H1 (cell line): ENCODE measurements around the gene LRP3. TPM values are rescaled to one million over a fixed set of nuclear protein-coding genes. Genes with fewer than 3 reads are reported as not detected.

Experiments used
- CTCF ChIA-PET: fragments of 300-600 bp; sonication (Branson Sonifier 250); formaldehyde crosslinking; loops from one replicate; lab custom pipeline; 2021; ENCODE audit not compliant: partially characterized antibody; lab: Charles Lee
- POLR2A ChIA-PET: fragments of 300-600 bp; sonication (Branson Sonifier 250); formaldehyde crosslinking; loops from one replicate; lab custom pipeline; 2021; ENCODE audit warnings: inconsistent platforms; ENCODE audit not compliant: partially characterized antibody; lab: Charles Lee
- DNase-seq, 2 experiments: peaks; one replicate each; pipeline versions ENCODE4 v3.0.0 to v3.0.0-alpha.2; 2010 to 2022; ENCODE audit warnings: low spot score in 2 of 2, low read depth in 1 of 2, mixed read lengths in 1 of 2
- FAIRE-seq: peaks from 2 replicates; lab custom pipeline; 2011; peaks lifted over from hg19 to GRCh38; lab: Jason Lieb, UNC
- H2AFZ ChIP-seq: 2 replicates; pipeline ENCODE4 v1.8.1; 2012; ENCODE audit warnings: low read length, inconsistent platforms
- H2AK5ac ChIP-seq: 2 replicates; pipeline ENCODE4 v1.6.1; 2013; ENCODE audit warnings: low read depth, low read length
- H2BK120ac ChIP-seq: replicated peaks from 2 replicates; pipeline ENCODE3; 2013; ENCODE audit warnings: low read depth, low read length, inconsistent platforms
- H2BK12ac ChIP-seq: 2 replicates; pipeline ENCODE4 v1.6.1; 2013; ENCODE audit warnings: low read depth, low read length
- H2BK15ac ChIP-seq: 2 replicates; pipeline ENCODE4 v1.6.1; 2013; ENCODE audit warnings: low read length
- H2BK20ac ChIP-seq: 2 replicates; pipeline ENCODE4 v1.6.1; 2013; ENCODE audit warnings: low read length
- H2BK5ac ChIP-seq: 2 replicates; pipeline ENCODE4 v1.6.1; 2013; ENCODE audit warnings: low read depth, low read length
- H3K14ac ChIP-seq: 2 replicates; pipeline ENCODE4 v1.6.1; 2013; ENCODE audit warnings: inconsistent platforms; ENCODE audit not compliant: insufficient read length
- H3K18ac ChIP-seq: 2 replicates; pipeline ENCODE4 v1.6.1; 2013; ENCODE audit warnings: low read length; ENCODE audit errors: extremely low read depth
- H3K23ac ChIP-seq: 2 replicates; pipeline ENCODE4 v1.6.1; 2013; ENCODE audit warnings: inconsistent platforms; ENCODE audit not compliant: insufficient read length
- H3K23me2 ChIP-seq: 2 replicates; pipeline ENCODE4 v1.6.1; 2013; ENCODE audit warnings: low read depth, low read length
- H3K27ac ChIP-seq: 2 replicates; pipeline ENCODE4 v1.6.1; 2011; ENCODE audit warnings: low read depth, low read length, inconsistent platforms
- H3K27me3 ChIP-seq, 4 experiments: replicated peaks in 1 of 4; 1 replicate in 1 of 4; 2 replicates in 3 of 4; pipeline versions ENCODE4 v1.6.1 to v1.8.1; 2011 to 2013; ENCODE audit warnings: low read length in 3 of 4, mild to moderate bottlenecking in 3 of 4, inconsistent platforms in 2 of 4, mixed read lengths in 2 of 4, moderate library complexity in 1 of 4; ENCODE audit not compliant: control insufficient read depth in 3 of 4, insufficient read depth in 3 of 4; ENCODE audit errors: extremely low read depth in 1 of 4
- H3K36me3 ChIP-seq, 4 experiments: 2 replicates each; pipeline versions ENCODE4 v1.6.1 to v1.8.1; 2011 to 2013; ENCODE audit warnings: mild to moderate bottlenecking in 4 of 4, low read length in 3 of 4, moderate library complexity in 2 of 4, control low read depth in 1 of 4, inconsistent platforms in 1 of 4; ENCODE audit not compliant: insufficient read depth in 4 of 4, control insufficient read depth in 2 of 4
- H3K4ac ChIP-seq: replicated peaks from 2 replicates; pipeline ENCODE3; 2013; ENCODE audit warnings: low read length, low read depth, mixed read lengths, inconsistent platforms; ENCODE audit not compliant: insufficient read length
- H3K4me1 ChIP-seq, 4 experiments: replicated peaks in 1 of 4; 1 replicate in 1 of 4; 2 replicates in 3 of 4; pipeline versions ENCODE4 v1.6.1 to v1.8.1; 2011 to 2013; ENCODE audit warnings: low read length in 3 of 4, inconsistent platforms in 2 of 4, mixed read lengths in 1 of 4; ENCODE audit not compliant: insufficient read depth in 4 of 4, control insufficient read depth in 3 of 4
- H3K4me2 ChIP-seq, 2 experiments: 2 replicates each; pipeline versions ENCODE4 v1.6.1 to v1.8.1; 2011 to 2013; ENCODE audit warnings: low read depth in 2 of 2, low read length in 2 of 2, control low read depth in 1 of 2, inconsistent platforms in 1 of 2, mild to moderate bottlenecking in 1 of 2; ENCODE audit not compliant: insufficient read depth in 1 of 2
- H3K4me3 ChIP-seq, 4 experiments: fragments of 200-600, 300-600 bp in 1 of 4; sonication (generic), shearing (Covaris generic), sonication (Bioruptor Twin) in 1 of 4; 2 replicates each; pipeline versions ENCODE4 v1.5.1 to v1.8.1; 2011 to 2016; ENCODE audit warnings: low read length in 4 of 4, low read depth in 3 of 4, control low read depth in 2 of 4, inconsistent platforms in 2 of 4, mild to moderate bottlenecking in 2 of 4, mixed read lengths in 1 of 4, moderate library complexity in 1 of 4; ENCODE audit not compliant: insufficient read depth in 2 of 4; ENCODE audit errors: extremely low read depth in 1 of 4
- H3K56ac ChIP-seq: replicated peaks from 2 replicates; pipeline ENCODE3; 2013; ENCODE audit warnings: low read depth, mild to moderate bottlenecking, mixed read lengths, low read length, inconsistent platforms; ENCODE audit not compliant: insufficient read length
- H3K79me1 ChIP-seq: 2 replicates; pipeline ENCODE4 v1.6.1; 2013; ENCODE audit warnings: low read depth, low read length, control low read depth
- H3K79me2 ChIP-seq, 2 experiments: 2 replicates each; pipeline versions ENCODE4 v1.6.1 to v1.8.1; 2012 to 2013; ENCODE audit warnings: low read length in 2 of 2, mild to moderate bottlenecking in 2 of 2, inconsistent platforms in 1 of 2; ENCODE audit not compliant: insufficient read depth in 2 of 2, control insufficient read depth in 1 of 2
- H3K9ac ChIP-seq, 4 experiments: replicated peaks in 1 of 4; 1 replicate in 1 of 4; 2 replicates in 3 of 4; pipeline versions ENCODE4 v1.6.1 to v1.8.1; 2011 to 2013; ENCODE audit warnings: low read depth in 3 of 4, low read length in 3 of 4, control low read depth in 2 of 4, mild to moderate bottlenecking in 2 of 4, moderate library complexity in 2 of 4, inconsistent platforms in 1 of 4; ENCODE audit errors: extremely low read depth in 1 of 4
- H3K9me3 ChIP-seq, 2 experiments: 2 replicates each; pipeline versions ENCODE4 v1.6.1 to v1.8.1; 2012 to 2013; ENCODE audit warnings: mild to moderate bottlenecking in 2 of 2, moderate library complexity in 2 of 2, control low read depth in 1 of 2, inconsistent platforms in 1 of 2, low read depth in 1 of 2, low read length in 1 of 2, mixed read lengths in 1 of 2; ENCODE audit not compliant: insufficient read depth in 2 of 2
- H4K20me1 ChIP-seq, 2 experiments: replicated peaks in 1 of 2; 2 replicates each; pipeline versions ENCODE3 to v1.8.1; 2011 to 2013; ENCODE audit warnings: inconsistent platforms in 2 of 2, low read length in 2 of 2, mild to moderate bottlenecking in 1 of 2; ENCODE audit not compliant: insufficient read depth in 2 of 2, control insufficient read depth in 1 of 2
- H4K5ac ChIP-seq: 2 replicates; pipeline ENCODE4 v1.6.1; 2013; ENCODE audit warnings: low read length, low read depth, mixed read lengths, inconsistent platforms; ENCODE audit not compliant: insufficient read length
- H4K8ac ChIP-seq: 2 replicates; pipeline ENCODE4 v1.8.0; 2013; ENCODE audit warnings: mild to moderate bottlenecking, moderate library complexity, low read length, inconsistent platforms; ENCODE audit not compliant: insufficient read depth; ENCODE audit errors: extremely low read depth
- H4K91ac ChIP-seq: replicated peaks from 2 replicates; pipeline ENCODE3; 2013; ENCODE audit warnings: low read length, mixed read lengths, inconsistent platforms; ENCODE audit not compliant: insufficient read length
- BRCA1 ChIP-seq: IDR thresholded peaks from 2 replicates; pipeline ENCODE4 v1.6.1; 2012; ENCODE audit warnings: low read depth, low read length, improper control_type of control experiment
- CBX5 ChIP-seq: fragments of 300-800, 300-1000 bp; sonication (generic); IDR thresholded peaks from 2 replicates; pipeline ENCODE4 v1.7.1; 2016; ENCODE audit warnings: antibody characterized with exemption, low read length, low read depth
- EGR1 ChIP-seq: IDR thresholded peaks from 2 replicates; pipeline ENCODE4 v1.6.1; 2011; ENCODE audit warnings: low read depth, low read length, borderline replicate concordance
- GTF2F1 ChIP-seq: IDR thresholded peaks from 2 replicates; pipeline ENCODE4 v1.6.1; 2012; ENCODE audit warnings: low read depth, low read length, improper control_type of control experiment, borderline replicate concordance
- JUND ChIP-seq: IDR thresholded peaks from 2 replicates; pipeline ENCODE4 v1.6.1; 2011; ENCODE audit warnings: mild to moderate bottlenecking, improper control_type of control experiment, low read length
- NRF1 ChIP-seq: IDR thresholded peaks from 2 replicates; pipeline ENCODE4 v1.6.1; 2011; ENCODE audit warnings: mild to moderate bottlenecking, low read depth, low read length, improper control_type of control experiment
- RBBP5 ChIP-seq: IDR thresholded peaks from 2 replicates; pipeline ENCODE4 v1.7.1; 2012; ENCODE audit warnings: low read depth, mild to moderate bottlenecking, inconsistent platforms, low read length, moderate library complexity, borderline replicate concordance
- SIRT6 ChIP-seq: IDR thresholded peaks from one replicate; pipeline ENCODE4 v1.7.1; 2012; ENCODE audit warnings: low read length, inconsistent platforms
- SP4 ChIP-seq: IDR thresholded peaks from 2 replicates; pipeline ENCODE4 v1.6.1; 2012; ENCODE audit warnings: low read length, inconsistent platforms
- WGBS, 2 experiments: shearing (Covaris generic) in 1 of 2; methylation state at CpG; one replicate each; pipeline versions ENCODE4 v1.1.6 to v1.1.7; 2013 to 2015; ENCODE audit warnings: low lambda C conversion rate in 2 of 2, mixed read lengths in 2 of 2, inconsistent platforms in 1 of 2, low coverage in 1 of 2, missing lambda C conversion rate in 1 of 2; ENCODE audit not compliant: insufficient replicate concordance in 2 of 2, insufficient coverage in 1 of 2, insufficient read length in 1 of 2; ENCODE audit errors: extremely low coverage in 1 of 2, missing lambda C conversion rate in 1 of 2; 5-methylcytosine and 5-hydroxymethylcytosine counted together
- polyA plus RNA-seq, 7 experiments: library from polyadenylated mRNA; depleted of rRNA in 3 of 7; stranded (reverse) in 5 of 7; unstranded in 2 of 7; fragments of >200 nt in 5 of 7; fragments of 200-250 nt in 2 of 7; gene quantifications; 1 replicate in 5 of 7; 2 replicates in 1 of 7; 4 replicates in 1 of 7; pipeline versions ENCODE4 v1.2.1 to v1.2.3, GENCODE V29; 2011 to 2013; ENCODE audit warnings: missing spikeins in 2 of 7, mixed read lengths in 2 of 7
- total RNA-seq: library from RNA; stranded (reverse); fragmentation: NEBNext Ultra II Directional; extraction: Animal tissue kit (Norgen Biotek cat#: 25700); gene quantifications from 2 replicates; pipeline ENCODE4 v1.2.1, GENCODE V29; 2021

The LRP3 gene
- total and polyA plus RNA-seq, 2 of the 8 experiments (the other 6 are each of a cell fraction or from before 2014, with no cell fraction given) = 30.3 to 33.7 TPM

- WGBS, 2 experiments = 89% methylated on average over 26 of the region's 27 CpGs; no CpG with 5 or more reads in 1 of the 2 experiments
- Histone ChIP-seq H3K23me2 (no peaks in the 10 kb centered on the region), H2BK120ac (no peak overlapping the region), H4K91ac (no peak overlapping the region)
- no peak for DNase-seq
- POLR2A ChIA-PET = interaction anchor here (1.2 to 1.4 kb wide), 2 partner anchors 9 to 11 kb away, joined by 3 to 4 read pairs; no protein-coding TSS in a partner anchor
- no peak for TF ChIP-seq NRF1
- no peak for TF ChIP-seq CBX5
- no peak for TF ChIP-seq EGR1
- no peak for TF ChIP-seq JUND
- TF ChIP-seq SP4 = no peak
- TF ChIP-seq RBBP5 = no peak
- TF ChIP-seq GTF2F1 = no peak
- no peak for TF ChIP-seq SIRT6
- TF ChIP-seq BRCA1 = no peak
- TF ChIP-seq, all 59 proteins: peak for 0
- Histone ChIP-seq H2BK15ac (0 out of 2 replicates have a peak overlapping the region, but pooled peaks have one; percentile 5), H4K20me1 (peaks cover 4 to 8% of the 10 kb centered on the region in 2 experiments), H3K23ac (no peak overlapping the region), H3K36me3 (peaks cover 0 to 28% (median 2%) of the 10 kb centered on the region in 4 experiments; a peak in 4 of 8 replicates), H3K4me1 (no peaks in the 10 kb centered on the region), H3K4me3 (no peak overlapping the region), H3K9me3 (no peaks in the 10 kb centered on the region), H3K56ac (no peak overlapping the region), H2AFZ (no peak overlapping the region), H3K79me1 (peaks cover 3% of the 10 kb centered on the region; the same call in 1 of the 2 replicates), H2AK5ac (no peak overlapping the region), H4K5ac (no peak overlapping the region), H4K8ac (peak overlapping the region; percentile 35), H3K9ac (no peak overlapping the region), H3K27me3 (no peaks in the 10 kb centered on the region), H3K79me2 (no peaks in the 10 kb centered on the region), H3K27ac (no peak overlapping the region), H2BK5ac (no peak overlapping the region; the same call in 1 of the 2 replicates), H3K18ac (no peak overlapping the region), H2BK12ac (0 out of 2 replicates have a peak overlapping the region, but pooled peaks have one; percentile 17), H3K4ac (no peak overlapping the region), H3K4me2 (no peak overlapping the region), H3K14ac (no peak overlapping the region), H2BK20ac (no peak overlapping the region)
- no peak for FAIRE-seq
- CTCF ChIA-PET = interaction anchor here (0.7 to 1.4 kb wide), 2 partner anchors 18 to 22 kb away, joined by 3 to 4 read pairs; no protein-coding TSS in a partner anchor
Measured at GRCh38 chr19:33202546-33203507, 8.7 kb downstream of the LRP3 start.
